Adipose tissue (tissue), 3 donors: ENCODE results near the gene ITGAE. TPM values are rescaled to one million over a fixed set of nuclear protein-coding genes. Genes with fewer than 3 reads are reported as not detected.
"Not testable (repeated sequence)": the region's sequence is repeated elsewhere in the genome, so short reads cannot be mapped to it uniquely, and the experiment has no call there.

Experiments used
- H3K27ac ChIP-seq: one replicate; pipeline ENCODE4 v1.5.1; 2013; ENCODE audit warnings: low read depth, low read length
- WGBS, 3 donors: extraction: QIAGEN DNeasy Blood & Tissue Kit; methylation state at CpG; one replicate each; pipeline ENCODE4 v1.1.7; 2013; 5-methylcytosine and 5-hydroxymethylcytosine counted together
- polyA plus RNA-seq, 3 donors: library from polyadenylated mRNA; stranded (reverse); fragments of 200-250 nt; gene quantifications; one replicate each; pipeline ENCODE4 v1.2.3, GENCODE V29; 2013
- donor health status: healthy with polysubstance abuse.
- donor health status: Bipolar disorder and iron deficiency.
- donor health status: healthy.

ITGAE gene
- polyA plus RNA-seq, 3 donors: 17.2 to 47.0 (median 41.3) TPM

DNA sequence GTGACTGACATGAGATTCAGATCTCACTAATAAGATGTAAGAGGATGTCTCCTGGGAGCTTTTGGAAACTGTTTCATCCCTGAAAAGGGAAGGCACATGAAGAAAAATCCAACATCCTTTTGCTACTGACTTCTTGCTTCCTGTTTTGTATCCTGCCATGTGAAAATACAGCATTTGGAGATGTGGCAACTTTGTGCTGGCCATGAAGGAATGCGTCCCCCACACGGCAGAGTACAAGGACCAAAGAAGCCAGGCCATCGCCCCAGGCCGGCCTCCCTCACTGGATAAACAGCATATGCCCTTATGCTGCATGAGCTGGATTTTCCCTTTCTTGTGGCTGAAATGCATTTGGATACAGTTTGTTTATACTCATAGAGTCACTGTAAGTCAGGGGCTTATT lies 82.8 kb downstream of the ITGAE start:
- 75 to 95% (median 87%) methylated on average over 4 of the region's 4 CpGs for WGBS, 3 donors
- H3K27ac ChIP-seq: no peak overlapping the region

DNA sequence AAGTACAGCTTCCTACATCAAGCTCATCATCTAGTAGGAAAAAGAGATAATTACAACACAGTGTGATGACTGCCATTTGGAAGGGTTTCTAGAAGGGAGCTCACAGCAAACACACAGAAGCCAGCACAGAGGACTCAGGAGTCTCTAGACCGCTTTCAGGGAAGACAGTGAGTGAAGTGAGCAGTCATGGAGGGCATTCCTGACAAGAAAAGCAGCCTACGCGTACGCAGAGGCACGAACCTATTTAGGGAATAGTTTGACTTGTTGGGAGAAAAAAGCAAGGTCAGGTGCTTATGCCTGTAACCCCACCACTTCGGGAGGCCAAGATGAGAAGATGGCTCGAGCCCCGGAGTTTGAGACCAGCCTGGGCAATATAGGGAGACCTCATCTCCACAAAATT lies 85.7 kb downstream of the ITGAE start:
- H3K27ac ChIP-seq: no peak overlapping the region
- WGBS, 3 donors: 93 to 94% (median 94%) methylated on average over 8 of the region's 8 CpGs

DNA sequence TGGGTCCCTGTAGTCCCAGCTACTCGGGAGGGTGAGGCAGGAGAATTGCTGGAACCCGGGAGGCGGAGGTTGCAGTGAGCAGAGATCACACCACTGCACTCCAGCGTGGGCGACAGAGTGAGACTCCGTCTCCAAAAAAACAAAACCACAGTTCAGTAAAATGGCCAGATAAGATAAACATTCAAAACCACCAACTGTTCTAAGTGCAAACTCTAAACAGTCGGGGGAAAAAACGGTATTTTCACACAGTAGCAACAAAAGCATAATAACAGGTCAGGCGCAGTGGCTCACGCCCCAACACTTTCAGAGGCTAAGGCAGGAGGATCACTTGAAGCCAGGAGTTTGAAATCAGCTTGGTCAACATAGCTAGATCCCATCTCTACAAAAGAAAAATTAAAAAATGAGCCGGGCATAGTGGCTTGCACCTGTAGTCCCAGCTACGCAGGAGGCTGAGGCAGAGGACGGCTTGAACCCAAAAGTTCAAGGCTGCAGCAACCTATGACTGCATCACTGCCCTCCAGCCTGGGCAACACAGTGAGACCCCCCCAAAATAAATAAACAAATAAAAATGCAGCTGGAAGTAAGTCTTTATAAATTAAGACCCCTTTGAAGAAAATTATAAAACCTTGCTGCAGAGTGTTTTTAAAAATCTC lies 88.1 kb downstream of the ITGAE start:
- H3K27ac ChIP-seq: no peak overlapping the region
- 69 to 84% (median 70%) methylated on average over 13 of the region's 13 CpGs for WGBS, 3 donors

DNA sequence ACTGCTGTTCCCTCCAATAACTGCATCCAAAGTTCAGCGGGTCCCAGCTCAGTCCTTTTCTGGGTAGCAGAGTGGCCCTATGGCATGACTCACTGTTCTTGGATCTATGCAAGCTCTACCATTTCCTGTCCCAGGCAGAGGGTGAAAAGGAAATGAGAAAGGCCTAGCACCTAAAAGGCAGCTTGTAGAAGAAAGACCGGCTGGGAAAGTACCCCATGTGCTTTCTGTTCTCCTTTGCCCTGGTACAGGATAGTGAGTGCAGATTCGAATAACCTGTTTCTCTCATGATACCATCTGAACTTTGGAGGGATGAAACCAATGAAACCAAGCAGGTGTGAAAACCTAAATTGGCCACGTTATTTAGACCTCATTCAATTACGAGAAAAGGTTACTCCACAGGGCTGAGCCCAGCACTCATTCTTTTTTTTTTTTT lies 90.0 kb downstream of the ITGAE start:
- no peak overlapping the region for H3K27ac ChIP-seq
- 53 to 81% (median 57%) methylated on average over 5 of the region's 5 CpGs for WGBS, 3 donors

DNA sequence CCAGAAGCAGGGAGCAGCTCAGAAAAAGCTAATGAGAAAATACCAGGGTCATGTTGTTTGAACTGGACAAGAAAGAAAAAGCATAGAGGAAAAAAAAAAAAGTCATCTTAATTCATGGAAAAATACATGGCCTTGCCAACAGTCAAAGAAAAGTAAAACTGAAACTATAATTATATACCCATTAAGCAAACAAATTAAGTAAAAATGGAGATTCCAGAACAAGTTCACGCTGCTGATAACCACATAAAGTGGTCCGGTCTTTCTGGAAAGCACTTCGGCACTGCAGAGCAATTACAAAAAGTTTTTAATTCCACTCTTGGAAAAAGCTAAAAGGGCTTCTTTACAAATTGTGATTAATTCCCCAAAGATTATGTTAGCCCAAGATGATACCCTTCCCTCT lies 92.6 kb downstream of the ITGAE start:
- H3K27ac ChIP-seq: no peak overlapping the region

DNA sequence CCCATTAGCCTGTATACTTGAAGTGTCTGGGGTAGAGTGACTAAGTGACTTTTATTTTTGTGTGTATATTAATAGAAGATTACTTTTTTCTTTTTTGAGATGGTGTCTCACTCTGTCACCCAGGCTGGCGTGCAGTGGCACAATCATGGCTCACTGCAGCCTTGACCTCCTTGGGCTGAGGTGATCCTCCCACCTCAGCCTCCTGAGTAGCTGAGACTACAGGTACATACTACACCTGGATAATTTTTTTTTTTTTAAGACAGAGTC lies 95.3 kb downstream of the ITGAE start:
- H3K27ac ChIP-seq: not testable (repeated sequence)
- WGBS, 3 donors: 89 to 100% (median 100%) methylated on average over 1 of the region's 1 CpG

More for the DNA sequence above, 92.6 kb downstream of the ITGAE start:
- WGBS, 3 donors: 54 to 65% (median 64%) methylated on average over 3 of the region's 3 CpGs

DNA sequence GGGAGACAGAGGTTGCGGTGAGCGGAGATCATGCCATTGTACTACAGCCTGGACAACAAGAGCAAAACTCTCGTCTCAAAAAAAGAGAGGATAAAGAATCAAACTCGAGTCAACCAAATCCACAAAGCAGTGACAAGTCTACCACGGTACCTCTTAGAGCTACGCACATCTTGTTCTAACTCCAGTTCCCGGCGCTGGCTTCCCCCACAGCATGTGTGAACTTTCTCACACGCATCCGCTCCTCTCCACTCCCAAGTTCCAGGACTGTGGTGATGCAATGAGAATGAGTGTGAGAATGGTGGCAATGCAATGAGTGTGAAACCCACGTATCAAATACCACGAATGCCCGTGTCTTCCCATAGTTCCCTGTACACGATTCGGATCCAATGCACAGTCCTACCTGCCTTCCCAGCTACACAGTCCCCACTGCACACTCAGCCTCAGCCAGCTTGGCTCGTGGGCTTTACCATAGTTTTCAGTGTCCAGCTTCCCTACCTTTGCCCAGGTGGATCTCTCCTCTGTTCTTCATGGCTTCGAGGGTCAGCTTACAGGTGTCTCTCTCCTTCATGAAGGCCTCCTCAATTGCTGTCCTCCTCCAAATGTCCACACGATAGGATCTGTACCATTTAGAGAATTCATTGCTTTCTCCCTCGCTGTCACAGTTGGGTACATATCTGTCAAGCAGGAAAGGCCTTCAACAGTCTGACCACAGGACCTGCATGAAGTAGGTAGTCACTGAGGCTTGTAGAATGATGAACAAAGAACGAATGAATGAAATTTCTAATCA lies 95.9 kb downstream of the ITGAE start:
- 69 to 87% (median 85%) methylated on average over 20 of the region's 20 CpGs for WGBS, 3 donors
- no peak overlapping the region for H3K27ac ChIP-seq

DNA sequence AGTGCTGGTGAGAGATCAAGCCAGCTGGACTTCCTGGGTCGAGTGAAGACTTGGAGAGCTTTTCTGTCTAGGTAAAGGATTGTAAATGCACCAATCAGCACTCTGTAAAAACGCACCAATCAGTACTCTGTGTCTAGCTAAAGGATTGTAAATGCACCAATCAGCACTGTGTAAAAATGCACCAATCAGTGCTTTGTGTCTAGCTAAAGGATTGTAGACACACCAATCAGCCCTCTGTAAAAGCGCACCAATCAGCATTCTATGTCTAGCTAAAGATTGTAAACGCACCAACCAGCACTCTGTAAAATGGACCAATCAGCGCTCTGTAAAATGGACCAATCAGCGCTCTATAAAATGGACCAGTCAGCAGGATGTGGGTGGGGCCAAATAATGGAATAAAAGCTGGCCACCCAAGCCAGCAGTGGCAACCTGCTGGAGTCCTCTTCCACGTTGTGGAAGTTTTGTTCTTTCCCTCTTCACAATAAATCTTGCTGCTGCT lies 98.9 kb downstream of the ITGAE start:
- WGBS, 3 donors: 87 to 91% (median 87%) methylated on average over 7 of the region's 7 CpGs
- not testable (repeated sequence) for H3K27ac ChIP-seq

DNA sequence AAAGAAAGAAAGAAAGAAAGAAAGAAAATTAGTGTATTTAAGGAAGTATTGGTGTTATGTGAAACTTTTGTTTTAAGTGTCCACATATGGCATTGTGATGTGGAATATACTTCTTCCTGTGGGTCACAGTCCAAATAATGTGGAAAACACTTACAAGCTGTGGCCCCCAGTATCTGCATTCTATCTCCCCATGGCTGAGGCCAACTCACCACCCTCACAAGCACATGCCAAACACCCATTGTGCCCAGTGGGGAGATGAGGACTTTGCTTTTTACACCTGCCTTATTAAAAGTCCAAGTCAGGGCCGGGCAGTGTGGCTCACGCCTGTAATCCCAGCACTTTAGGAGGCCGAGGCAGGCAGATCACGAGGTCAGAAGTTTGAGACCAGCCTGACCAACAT lies 101.0 kb downstream of the ITGAE start:
- WGBS, 3 donors: 90 to 95% (median 90%) methylated on average over 4 of the region's 4 CpGs
- no peak overlapping the region for H3K27ac ChIP-seq

DNA sequence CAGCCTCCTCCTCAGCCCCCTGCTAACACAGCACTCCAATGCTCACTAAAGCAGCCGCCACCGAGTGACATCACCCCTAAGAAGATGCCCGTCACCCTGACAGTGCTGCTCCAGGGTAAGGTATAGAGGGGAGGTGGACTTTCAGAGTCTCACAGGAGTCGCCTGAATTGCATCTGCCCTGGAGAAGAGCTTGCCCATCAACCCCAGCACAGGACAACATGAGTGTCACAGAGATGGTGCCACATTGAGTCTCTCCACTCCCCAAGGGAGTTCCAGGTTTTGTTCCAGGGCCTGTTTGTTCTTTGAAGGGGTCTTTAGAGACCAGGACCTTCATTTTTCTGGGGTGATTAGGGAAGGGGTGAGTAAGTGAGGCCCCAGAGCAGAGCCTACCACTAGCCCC lies 102.8 kb downstream of the ITGAE start:
- 79 to 86% (median 82%) methylated on average over 4 of the region's 4 CpGs for WGBS, 3 donors
- H3K27ac ChIP-seq: no peak overlapping the region

DNA sequence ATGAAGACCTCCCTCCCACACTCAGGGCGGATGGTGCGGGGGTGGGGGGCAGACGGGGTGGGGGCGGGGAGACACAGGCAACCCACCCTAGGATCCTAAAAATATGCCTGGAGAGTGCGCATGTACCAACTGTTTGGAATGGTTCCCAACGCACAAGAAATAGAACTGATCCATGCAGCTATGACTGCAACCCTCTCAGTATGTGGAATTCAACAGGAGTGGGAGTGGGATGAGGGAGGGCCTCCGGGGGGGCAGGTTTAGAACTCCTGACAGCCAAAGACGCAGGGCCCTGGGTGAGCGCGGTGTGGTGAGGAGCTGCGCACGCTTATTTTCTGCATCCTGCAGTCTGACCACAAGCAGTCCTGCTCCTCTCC lies 103.9 kb downstream of the ITGAE start:
- no peak overlapping the region for H3K27ac ChIP-seq
- 51 to 53% (median 51%) methylated on average over 12 of the region's 12 CpGs for WGBS, 3 donors

DNA sequence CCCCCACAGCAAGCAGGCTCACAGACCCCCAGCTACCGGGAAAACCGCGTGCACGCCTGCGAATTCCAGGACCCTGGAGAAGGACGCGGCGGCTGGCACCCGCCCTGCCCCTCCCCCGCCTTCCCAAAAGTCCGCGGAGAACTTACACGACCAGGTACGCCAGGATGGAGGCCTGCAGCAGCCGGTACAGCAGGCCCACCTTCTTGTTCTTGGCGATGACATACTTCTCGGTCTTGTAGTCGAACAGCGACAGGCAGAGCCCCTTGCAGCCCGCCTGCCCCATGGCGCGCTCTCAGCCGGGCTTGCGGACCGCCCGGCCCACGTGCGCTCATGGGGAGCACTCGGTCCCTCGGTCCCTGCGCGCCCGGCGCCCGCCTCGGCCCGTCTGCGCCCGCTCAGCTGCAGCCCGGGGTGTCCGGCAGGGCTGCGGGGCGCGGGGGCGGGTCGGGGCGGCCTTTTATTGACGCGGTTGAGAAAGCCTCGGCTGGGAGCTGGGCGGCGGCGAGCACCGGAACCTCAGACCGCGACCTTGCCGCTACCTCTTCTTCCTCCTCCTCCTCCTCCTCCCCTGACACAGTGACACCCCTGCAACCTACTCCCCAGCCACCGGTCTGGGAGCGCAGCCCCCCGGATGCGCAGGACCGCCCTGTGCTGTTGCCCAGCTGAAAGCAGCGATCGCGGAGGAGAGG lies 105.1 kb downstream of the ITGAE start, which contains the start of gene P2RX5:
TSS of gene P2RX5 (minus strand) at position 433 of the 689 bp plus-strand sequence. CDS start at position 283, 150 bp downstream.
- WGBS, 3 donors: 0 to 2% (median 1%) methylated on average over 49 to 65 of the region's 65 CpGs
- H3K27ac ChIP-seq: no peak within 1 kb of the TSS

DNA sequence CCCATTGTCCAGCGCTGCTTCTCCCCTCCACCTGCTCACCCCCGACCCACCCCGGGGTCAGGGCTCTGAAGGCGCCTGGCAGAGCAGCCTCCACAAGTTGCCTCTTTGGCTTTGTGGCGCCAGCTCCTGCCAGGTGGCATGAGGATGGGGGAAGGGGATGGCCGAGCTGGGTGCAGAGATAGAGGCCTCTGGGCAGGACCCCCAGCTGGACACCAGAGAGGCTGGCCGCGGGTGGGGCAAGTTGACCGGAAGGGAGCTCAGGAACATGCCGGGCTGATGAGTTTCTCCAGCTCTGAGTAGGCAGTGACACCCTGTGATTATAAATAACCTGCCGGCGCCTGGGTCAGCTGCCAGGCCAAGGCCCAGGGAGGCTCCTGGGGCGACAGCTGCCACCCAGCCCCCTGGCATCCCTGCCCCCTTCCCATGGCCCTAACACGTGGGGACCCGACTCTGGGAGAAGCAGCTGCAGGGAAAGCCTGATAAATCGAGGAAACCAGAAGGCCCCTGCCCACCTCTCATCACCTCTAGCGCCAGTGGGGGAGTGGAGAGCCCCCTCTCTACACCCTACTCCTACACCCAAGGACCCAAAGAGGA lies 105.8 kb downstream of the ITGAE start:
- H3K27ac ChIP-seq: no peak overlapping the region
- 13 to 22% (median 14%) methylated on average over 16 to 17 of the region's 17 CpGs for WGBS, 3 donors

DNA sequence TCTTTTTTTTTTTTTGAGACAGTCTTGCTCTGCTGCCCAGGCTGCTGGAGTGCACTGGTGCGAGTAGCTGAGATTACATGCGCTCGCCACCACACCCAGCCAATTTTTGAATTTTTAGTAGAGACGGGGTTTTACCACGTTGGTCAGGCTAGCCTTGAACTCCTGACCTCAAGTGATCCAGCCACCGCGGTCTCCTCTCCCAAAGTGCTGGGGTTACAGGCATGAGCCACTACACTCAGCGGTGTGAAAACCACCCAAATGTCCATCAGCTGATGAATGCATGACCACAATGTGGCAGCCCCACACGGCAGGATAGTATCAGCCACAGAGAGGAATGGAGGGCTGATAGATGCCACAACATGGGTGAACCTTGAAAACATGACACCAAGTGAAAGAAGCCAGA lies 107.2 kb downstream of the ITGAE start:
- WGBS, 3 donors: 68 to 75% (median 73%) methylated on average over 9 of the region's 9 CpGs
- no peak overlapping the region for H3K27ac ChIP-seq

DNA sequence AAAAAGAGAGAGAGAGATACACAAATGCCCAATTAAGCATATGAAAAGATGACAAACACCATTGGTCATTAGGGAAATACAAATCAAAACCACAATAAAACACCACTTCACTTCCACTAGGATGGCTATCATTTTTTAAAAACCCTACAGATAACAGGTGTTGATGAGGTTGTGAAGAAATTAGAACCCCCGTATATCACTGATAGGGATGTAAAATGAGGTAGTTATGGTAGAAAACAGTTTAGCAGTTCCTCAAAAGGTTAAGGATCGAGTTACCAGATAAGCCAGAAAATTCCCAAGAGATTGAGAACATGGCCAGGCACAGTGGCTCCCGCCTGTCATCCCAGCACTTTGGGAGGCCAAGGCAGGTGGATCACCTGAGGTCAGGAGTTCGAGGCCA lies 107.8 kb downstream of the ITGAE start:
- 51 to 65% (median 63%) methylated on average over 4 of the region's 4 CpGs for WGBS, 3 donors

DNA sequence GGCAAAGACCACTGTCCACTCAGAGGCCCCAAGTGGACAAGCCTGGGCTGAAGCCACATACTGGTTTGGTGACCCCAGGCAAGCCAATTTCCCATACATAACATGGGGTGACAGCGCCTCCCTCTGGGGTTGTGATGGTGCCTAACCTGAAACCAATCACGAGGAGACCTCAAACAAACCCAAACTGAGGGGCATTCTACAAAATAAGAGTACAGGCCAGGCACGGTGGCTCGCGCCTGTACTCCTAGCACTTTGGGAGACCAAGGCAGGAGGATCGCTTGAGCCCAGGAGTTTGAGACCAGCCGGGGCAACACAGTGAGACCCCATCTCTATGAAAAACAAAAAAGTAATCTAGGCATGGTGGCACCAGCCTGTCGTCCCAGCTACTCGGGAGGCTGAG lies 108.6 kb downstream of the ITGAE start:
- WGBS, 3 donors: 81 to 83% (median 82%) methylated on average over 9 of the region's 9 CpGs

More for the DNA sequence above, 107.8 kb downstream of the ITGAE start:
- H3K27ac ChIP-seq: no peak overlapping the region

DNA sequence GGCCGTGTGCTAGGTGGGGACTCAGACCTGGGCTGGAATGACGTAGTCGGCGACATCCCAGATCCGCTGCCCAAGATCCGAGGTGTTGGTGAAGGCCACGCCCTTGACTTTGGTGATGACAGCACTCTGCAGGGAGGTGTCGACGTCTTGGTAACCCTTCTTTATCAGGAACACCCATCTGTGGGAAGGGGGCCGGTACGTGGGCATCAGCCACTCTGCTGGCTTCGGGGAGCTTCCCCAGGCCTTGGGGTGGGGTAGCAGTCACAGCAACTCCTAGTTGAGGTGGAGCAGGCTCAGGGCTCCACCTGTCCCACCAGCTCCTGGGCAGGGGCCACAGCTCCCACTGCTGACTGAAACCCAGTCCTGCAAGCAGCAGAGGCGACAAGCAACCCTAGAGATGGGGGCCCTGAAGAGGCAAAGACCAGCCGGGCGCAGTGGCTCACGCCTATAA lies 109.3 kb downstream of the ITGAE start:
- WGBS, 3 donors: 80 to 89% (median 81%) methylated on average over 16 of the region's 16 CpGs
- H3K27ac ChIP-seq: no peak overlapping the region

More for the DNA sequence above, 108.6 kb downstream of the ITGAE start:
- no peak overlapping the region for H3K27ac ChIP-seq

DNA sequence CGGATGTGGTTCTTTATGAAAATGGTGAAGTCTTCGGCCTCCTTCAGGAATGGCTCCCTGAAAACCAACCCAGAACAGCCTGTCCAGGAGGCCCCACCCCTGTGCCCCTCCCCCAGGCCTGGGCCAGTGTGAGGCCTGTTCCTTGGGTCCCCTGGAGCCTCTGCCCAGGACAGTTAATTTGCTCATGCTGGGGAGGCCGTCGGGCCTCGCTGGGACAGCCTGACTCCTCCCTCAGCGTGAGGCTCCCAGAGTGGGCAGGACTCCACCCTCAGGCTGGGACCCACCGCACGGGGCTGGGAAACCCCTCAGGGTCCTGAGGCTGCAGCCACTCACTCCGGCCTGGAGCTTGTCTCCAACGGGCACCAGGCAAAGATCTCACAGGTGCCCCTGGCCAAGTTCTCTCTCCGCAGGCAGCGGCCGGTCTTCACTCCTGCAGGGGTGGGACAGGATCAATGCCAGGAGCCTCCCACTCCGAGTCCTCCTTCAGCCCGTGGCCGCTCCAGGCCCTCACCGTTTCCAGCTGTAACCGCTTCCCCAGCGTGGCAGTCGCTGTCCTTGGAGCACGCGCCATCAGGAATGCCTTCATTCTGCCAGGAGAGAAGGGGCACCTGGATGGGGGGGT lies 110.8 kb downstream of the ITGAE start:
- H3K27ac ChIP-seq: no peak overlapping the region
- WGBS, 3 donors: 59 to 68% (median 64%) methylated on average over 22 of the region's 22 CpGs
